Thoracic aorta (tissue), 2 donors: ENCODE data around the gene PSMB4. TPM values are rescaled to one million over a fixed set of nuclear protein-coding genes. Genes with fewer than 3 reads are reported as not detected.
A peak's percentile ranks its signal among the peaks of the same experiment; 100 is the strongest.
"Not testable (repeated sequence)": the region's sequence is repeated elsewhere in the genome, so short reads cannot be mapped to it uniquely, and the experiment has no call there.

ENCODE experiments used
- ATAC-seq: fragments of 150-250 bp; one replicate; pipeline ENCODE4 v1.8.0; 2017; ENCODE audit warnings: low read depth; ENCODE audit not compliant: insufficient number of reproducible peaks, low FRiP score
- DNase-seq: peaks from one replicate; pipeline ENCODE4 v3.0.0-alpha.2; 2020; ENCODE audit warnings: low spot score
- H3K27ac ChIP-seq, 2 donors: fragments of 200-600 bp; sonication (generic); 1 replicate in 1 of 2; 2 replicates in 1 of 2; pipeline ENCODE4 v1.5.1; 2016; ENCODE audit warnings: mild to moderate bottlenecking in 2 of 2, moderate library complexity in 2 of 2
- H3K27me3 ChIP-seq: fragments of 200-600 bp; sonication (generic); replicated peaks from 2 replicates; pipeline ENCODE4 v1.6.0; 2016; ENCODE audit warnings: mild to moderate bottlenecking; ENCODE audit not compliant: insufficient read depth
- H3K36me3 ChIP-seq: fragments of 200-600 bp; sonication (generic); one replicate; pipeline ENCODE4 v1.5.1; 2016
- H3K4me1 ChIP-seq, 2 donors: fragments of 200-600 bp; sonication (generic); 1 replicate in 1 of 2; 2 replicates in 1 of 2; pipeline versions ENCODE4 v1.5.1 to v1.6.0; 2016; ENCODE audit warnings: low read depth in 2 of 2, mild to moderate bottlenecking in 1 of 2; ENCODE audit not compliant: control insufficient read depth in 1 of 2
- H3K4me3 ChIP-seq: fragments of 200-600 bp; sonication (generic); 2 replicates; pipeline ENCODE4 v1.5.1; 2016; ENCODE audit warnings: mild to moderate bottlenecking
- H3K9me3 ChIP-seq: fragments of 200-600 bp; sonication (generic); 2 replicates; pipeline ENCODE4 v1.5.1; 2016
- total RNA-seq, 2 donors: library from RNA; depleted of rRNA; stranded (reverse); fragments of >200 nt; gene quantifications; one replicate each; pipeline versions ENCODE4 v1.1.0 to v1.2.3, GENCODE V29; 2016
- TF ChIP-seq, protein P1 (sequence below): fragments of 200-600 bp; sonication (generic); IDR thresholded peaks from one replicate; pipeline ENCODE4 v1.5.1; 2019; ENCODE audit warnings: antibody characterized with exemption

PSMB4 gene
- total RNA-seq, 2 donors from 2014 or later: 168 to 209 TPM

DNA sequence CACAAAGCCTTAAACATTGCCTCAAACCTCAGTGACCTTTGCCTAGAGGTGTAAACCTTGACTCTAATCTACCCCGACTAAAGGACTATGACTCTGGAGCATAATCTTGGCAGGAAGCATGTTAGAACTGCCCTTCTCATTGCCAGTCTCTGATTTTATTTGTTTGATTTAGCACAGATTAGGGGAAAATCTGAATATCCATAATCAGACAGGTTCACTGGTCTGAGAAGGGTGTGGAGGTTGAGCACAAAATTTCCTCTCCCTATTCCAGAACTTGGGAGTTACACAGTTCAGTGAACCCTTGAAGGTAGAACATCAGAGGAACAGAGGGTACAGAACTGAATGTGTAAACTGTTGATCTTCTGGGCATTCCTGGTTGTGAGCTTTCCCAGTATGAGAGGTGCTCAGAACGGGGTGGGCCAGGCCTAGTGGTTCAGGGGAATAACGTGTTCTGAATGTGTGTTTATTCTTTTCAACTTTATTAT, 8.3 kb upstream of the PSMB4 start:
- Histone ChIP-seq H3K36me3 (no peaks in the 10 kb centered on the region), H3K27me3 (no peaks in the 10 kb centered on the region), H3K9me3 (no peaks in the 10 kb centered on the region), H3K27ac (no peak overlapping the region), H3K4me1 (no peaks in the 10 kb centered on the region), H3K4me3 (no peak overlapping the region)
- ATAC-seq (no peak), DNase-seq (no peak)
- TF ChIP-seq, protein P1, sequence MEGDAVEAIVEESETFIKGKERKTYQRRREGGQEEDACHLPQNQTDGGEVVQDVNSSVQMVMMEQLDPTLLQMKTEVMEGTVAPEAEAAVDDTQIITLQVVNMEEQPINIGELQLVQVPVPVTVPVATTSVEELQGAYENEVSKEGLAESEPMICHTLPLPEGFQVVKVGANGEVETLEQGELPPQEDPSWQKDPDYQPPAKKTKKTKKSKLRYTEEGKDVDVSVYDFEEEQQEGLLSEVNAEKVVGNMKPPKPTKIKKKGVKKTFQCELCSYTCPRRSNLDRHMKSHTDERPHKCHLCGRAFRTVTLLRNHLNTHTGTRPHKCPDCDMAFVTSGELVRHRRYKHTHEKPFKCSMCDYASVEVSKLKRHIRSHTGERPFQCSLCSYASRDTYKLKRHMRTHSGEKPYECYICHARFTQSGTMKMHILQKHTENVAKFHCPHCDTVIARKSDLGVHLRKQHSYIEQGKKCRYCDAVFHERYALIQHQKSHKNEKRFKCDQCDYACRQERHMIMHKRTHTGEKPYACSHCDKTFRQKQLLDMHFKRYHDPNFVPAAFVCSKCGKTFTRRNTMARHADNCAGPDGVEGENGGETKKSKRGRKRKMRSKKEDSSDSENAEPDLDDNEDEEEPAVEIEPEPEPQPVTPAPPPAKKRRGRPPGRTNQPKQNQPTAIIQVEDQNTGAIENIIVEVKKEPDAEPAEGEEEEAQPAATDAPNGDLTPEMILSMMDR: no peak

DNA sequence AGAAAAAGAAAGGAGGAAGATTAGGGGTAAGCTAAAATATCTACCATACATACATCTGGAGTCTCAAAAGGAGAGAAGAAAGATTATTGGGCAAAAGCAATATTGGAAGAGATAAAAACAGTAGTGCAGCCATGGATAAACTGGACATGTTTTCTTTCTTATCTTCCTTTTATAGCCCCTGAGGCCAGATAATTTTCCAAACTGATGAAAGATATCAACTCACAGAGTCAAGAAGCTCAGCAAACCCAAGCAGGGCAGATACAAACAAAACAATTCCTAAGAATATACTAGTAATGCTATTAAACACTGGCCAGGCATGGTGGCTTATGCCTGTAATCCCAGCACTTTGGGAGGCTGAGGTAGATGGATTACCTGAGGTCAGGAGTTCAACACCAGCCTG, 5.8 kb upstream of the PSMB4 start:
- Histone ChIP-seq H3K27me3 (no peaks in the 10 kb centered on the region), H3K36me3 (no peaks in the 10 kb centered on the region), H3K4me3 (no peak overlapping the region), H3K9me3 (no peaks in the 10 kb centered on the region), H3K4me1 (no peaks in the 10 kb centered on the region), H3K27ac (no peak overlapping the region)
- ATAC-seq: no peak
- no peak for DNase-seq
- TF ChIP-seq, protein P1: no peak

DNA sequence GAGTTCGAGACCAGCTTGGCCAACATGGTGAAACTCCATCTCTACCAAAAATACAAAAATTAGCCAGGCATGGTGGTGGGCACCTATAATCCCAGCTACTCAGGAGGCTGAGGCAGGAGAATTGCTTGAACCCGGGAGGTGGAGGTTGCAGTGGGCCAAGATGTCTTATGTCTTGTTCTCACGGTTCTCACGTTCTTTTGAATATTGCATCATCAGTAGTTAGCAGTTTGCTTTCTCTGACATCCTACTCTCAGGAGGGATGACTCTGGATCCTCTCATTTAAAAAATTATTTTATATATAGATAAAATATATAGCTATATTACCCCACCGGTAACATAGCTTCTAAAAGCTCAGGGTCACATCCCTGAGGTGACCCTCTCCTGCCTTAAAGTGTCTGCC, 3.1 kb upstream of the PSMB4 start:
- ATAC-seq, H3K27ac ChIP-seq, H3K9me3 ChIP-seq, H3K36me3 ChIP-seq, H3K4me3 ChIP-seq, H3K27me3 ChIP-seq, DNase-seq: not testable (repeated sequence)
- peaks cover 4 to 12% of the 10 kb centered on the region in 2 donors for H3K4me1 ChIP-seq

DNA sequence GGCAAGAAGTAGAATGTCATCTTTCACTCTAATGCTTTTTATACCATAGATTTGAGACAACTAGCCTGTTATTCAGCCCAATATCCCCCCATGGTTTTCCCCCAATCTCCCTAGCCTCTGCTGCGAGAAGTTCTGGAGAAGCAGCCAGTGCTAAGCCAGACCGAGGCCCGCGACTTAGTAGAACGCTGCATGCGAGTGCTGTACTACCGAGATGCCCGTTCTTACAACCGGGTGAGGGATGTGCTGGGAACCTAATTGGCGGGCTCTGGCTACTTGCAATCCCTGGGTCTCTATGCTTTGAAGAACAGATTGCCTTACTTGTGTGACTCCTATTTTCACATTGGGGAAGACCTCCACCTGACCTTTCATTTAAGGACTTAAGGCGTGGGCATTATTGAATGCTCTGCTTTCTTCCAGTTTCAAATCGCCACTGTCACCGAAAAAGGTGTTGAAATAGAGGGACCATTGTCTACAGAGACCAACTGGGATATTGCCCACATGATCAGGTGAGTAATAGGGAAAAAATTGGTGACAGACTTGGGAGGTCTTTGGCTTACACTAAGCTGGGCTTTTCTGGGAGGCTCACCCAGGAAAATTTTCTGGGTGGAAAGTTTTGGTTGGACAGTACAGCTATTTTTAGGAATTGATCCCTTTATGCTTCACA, 1.9 kb downstream of the PSMB4 start:
- peak overlapping the region in 1 of 2 donors; percentile 84 for H3K27ac ChIP-seq
- no peak for DNase-seq
- TF ChIP-seq, protein P1: no peak
- H3K36me3 ChIP-seq: peaks cover 35% of the 10 kb centered on the region
- H3K9me3 ChIP-seq: no peaks in the 10 kb centered on the region
- H3K4me1 ChIP-seq: peaks cover 4 to 21% of the 10 kb centered on the region in 2 donors
- ATAC-seq: no peak
- H3K27me3 ChIP-seq: no peaks in the 10 kb centered on the region
- no peak overlapping the region for H3K4me3 ChIP-seq

DNA sequence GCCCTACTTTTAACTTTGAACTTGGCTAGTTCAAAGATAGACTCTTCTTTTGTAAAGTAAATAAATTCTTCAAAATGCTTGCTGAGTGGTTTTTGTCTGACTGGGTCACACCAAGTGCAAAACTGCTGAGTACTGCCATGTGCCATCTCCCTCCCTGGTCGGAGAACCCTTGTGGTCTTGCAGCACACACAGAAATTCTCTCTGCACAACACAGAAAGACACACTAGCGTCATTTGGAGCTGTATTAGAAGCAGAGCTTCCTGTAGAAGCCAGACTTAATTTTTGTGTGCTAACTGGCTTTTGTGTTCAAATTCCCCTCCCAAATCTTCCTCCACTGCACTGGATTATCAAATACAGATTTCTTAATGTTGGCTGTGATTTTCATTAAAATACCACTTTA, 2.5 kb downstream of the PSMB4 start:
- H3K27me3 ChIP-seq: no peaks in the 10 kb centered on the region
- no peak overlapping the region for H3K27ac ChIP-seq
- TF ChIP-seq, protein P1: no peak
- peaks cover 39% of the 10 kb centered on the region for H3K36me3 ChIP-seq
- ATAC-seq (no peak), DNase-seq (no peak)
- no peak overlapping the region for H3K4me3 ChIP-seq
- H3K9me3 ChIP-seq: no peaks in the 10 kb centered on the region
- peaks cover 4 to 21% of the 10 kb centered on the region in 2 donors for H3K4me1 ChIP-seq

DNA sequence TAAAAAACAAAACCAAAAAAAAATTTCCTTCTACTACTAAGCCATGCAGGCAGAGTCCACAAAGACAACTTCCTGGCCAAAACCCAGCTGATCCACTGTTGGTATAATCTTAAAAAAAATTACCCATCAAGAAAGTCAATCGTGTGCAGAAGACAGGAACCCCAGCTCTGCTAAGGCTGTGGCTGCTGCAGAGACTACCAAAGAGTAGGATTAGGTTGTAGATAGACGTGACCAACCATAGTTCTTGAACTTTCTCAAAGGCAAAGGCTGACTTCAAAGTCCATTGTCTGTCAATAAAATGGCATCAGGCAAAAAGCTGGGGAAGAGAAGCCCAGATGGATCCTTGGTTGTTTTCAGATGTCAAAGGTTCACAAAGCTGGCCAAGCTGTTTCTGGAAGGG, 3.4 kb downstream of the PSMB4 start:
- ATAC-seq (no peak), DNase-seq (no peak)
- H3K27ac ChIP-seq: no peak overlapping the region
- peaks cover 4 to 21% of the 10 kb centered on the region in 2 donors for H3K4me1 ChIP-seq
- H3K9me3 ChIP-seq: no peaks in the 10 kb centered on the region
- H3K36me3 ChIP-seq: peaks cover 48% of the 10 kb centered on the region
- TF ChIP-seq, protein P1: no peak
- H3K27me3 ChIP-seq: no peaks in the 10 kb centered on the region
- no peak overlapping the region for H3K4me3 ChIP-seq
